ENCODE measurements around the gene CARD8. TPM values are rescaled to one million over a fixed set of nuclear protein-coding genes. Genes with fewer than 3 reads are reported as not detected.

Gene CARD8
- total and polyA plus RNA-seq, 2 of the 8 experiments (the other 6 are each of a cell fraction or from before 2014, with no cell fraction given): 8.9 to 24.4 TPM

DNA sequence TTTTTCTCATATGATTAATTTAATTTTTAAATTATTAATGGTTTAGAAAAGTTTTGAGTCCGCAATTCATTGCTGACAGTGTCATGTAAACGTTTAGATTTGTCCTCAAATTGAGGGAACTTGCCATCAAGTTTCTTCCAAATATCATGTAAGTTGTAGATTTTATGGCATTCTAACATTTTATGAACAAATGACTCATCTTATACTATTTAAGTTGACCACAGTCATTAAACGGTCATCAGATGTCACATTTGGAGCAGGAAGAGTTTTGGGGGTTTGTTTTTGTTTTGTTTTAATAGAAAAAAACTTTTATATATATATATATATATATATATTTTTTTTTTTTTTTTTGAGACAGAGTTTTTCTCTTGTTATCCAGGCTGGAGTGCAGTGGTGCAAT is 18.5 kb upstream of the CARD8 start:
- TF ChIP-seq BACH1 (IDR thresholded peaks at IDR 0.05; ENCODE audit: low read length): no peak
- TF ChIP-seq ATF2 (IDR thresholded peaks at IDR 0.05; ENCODE audit: low read length): no peak
- no peak for TF ChIP-seq HDAC2 (IDR thresholded peaks at IDR 0.05; ENCODE audit: borderline replicate concordance in 1 of 2, low read depth in 2 of 2, low read length in 2 of 2)
- no peak for TF ChIP-seq JUND (IDR thresholded peaks at IDR 0.05; ENCODE audit: low read length)
- no peak for TF ChIP-seq ATF3 (IDR thresholded peaks at IDR 0.05; ENCODE audit: insufficient read depth, low read depth, low read length)
- no peak for TF ChIP-seq POLR2AphosphoS5 (IDR thresholded peaks at IDR 0.05; ENCODE audit: low read depth, low read length)
- no peak for TF ChIP-seq EZH2 (IDR thresholded peaks at IDR 0.05; ENCODE audit: low read depth, low read length, severe bottlenecking)
- Histone ChIP-seq H3K56ac (replicated peaks; ENCODE audit: insufficient read length, low read depth, low read length) (no peak overlapping the region), H3K23me2 (ENCODE audit: low read depth, low read length) (peaks cover 3% of the 10 kb centered on the region), H3K18ac (ENCODE audit: extremely low read depth, low read length) (no peak overlapping the region), H3K23ac (ENCODE audit: insufficient read length) (no peak overlapping the region), H2BK20ac (ENCODE audit: low read length) (no peak overlapping the region), H2BK5ac (ENCODE audit: low read depth, low read length) (no peak overlapping the region), H3K79me2 (ENCODE audit: control insufficient read depth in 1 of 2, insufficient read depth in 2 of 2, low read length in 2 of 2) (peaks cover 0 to 34% of the 10 kb centered on the region in 2 experiments; a peak in 2 of 4 replicates), H3K4me2 (ENCODE audit: insufficient read depth in 1 of 2, low read depth in 2 of 2, low read length in 2 of 2) (no peak overlapping the region), H2AFZ (ENCODE audit: low read length) (no peak overlapping the region), H3K9ac (replicated peaks in 1 of 4; ENCODE audit: extremely low read depth in 1 of 4, low read depth in 3 of 4, low read length in 3 of 4) (no peak overlapping the region), H3K27me3 (replicated peaks in 1 of 4; ENCODE audit: control insufficient read depth in 3 of 4, extremely low read depth in 1 of 4, insufficient read depth in 3 of 4, low read length in 3 of 4) (no peaks in the 10 kb centered on the region), H3K4me1 (replicated peaks in 1 of 4; ENCODE audit: control insufficient read depth in 3 of 4, insufficient read depth in 4 of 4, low read length in 3 of 4) (peaks cover 0 to 4% (median 3%) of the 10 kb centered on the region in 4 experiments; a peak in 3 of 7 replicates), H2AK5ac (ENCODE audit: low read depth, low read length) (no peak overlapping the region), H3K36me3 (ENCODE audit: control insufficient read depth in 2 of 4, insufficient read depth in 4 of 4, low read length in 3 of 4) (peaks cover 0 to 4% (median 2%) of the 10 kb centered on the region in 4 experiments; a peak in 4 of 8 replicates), H3K4ac (replicated peaks; ENCODE audit: insufficient read length, low read depth, low read length) (no peak overlapping the region), H2BK15ac (ENCODE audit: low read length) (no peak overlapping the region), H3K14ac (ENCODE audit: insufficient read length) (no peak overlapping the region), H3K9me3 (ENCODE audit: insufficient read depth in 2 of 2, low read depth in 1 of 2, low read length in 1 of 2) (0 out of 4 replicates have a peak, but pooled peaks cover 0 to 2% of the 10 kb centered on the region in 2 experiments), H4K91ac (replicated peaks; ENCODE audit: insufficient read length, low read length) (no peak overlapping the region), H4K20me1 (replicated peaks in 1 of 2; ENCODE audit: control insufficient read depth in 1 of 2, insufficient read depth in 2 of 2, low read length in 2 of 2) (no peaks in the 10 kb centered on the region), H3K79me1 (ENCODE audit: low read depth, low read length) (peaks cover 3% of the 10 kb centered on the region; the same call in 1 of the 2 replicates), H4K5ac (ENCODE audit: insufficient read length, low read depth, low read length) (no peak overlapping the region), H2BK12ac (ENCODE audit: low read depth, low read length) (no peak overlapping the region), H3K27ac (ENCODE audit: low read depth, low read length) (no peak overlapping the region), H2BK120ac (replicated peaks; ENCODE audit: low read depth, low read length) (no peak overlapping the region), H4K8ac (ENCODE audit: extremely low read depth, insufficient read depth, low read length) (no peak overlapping the region), H3K4me3 (ENCODE audit: extremely low read depth in 1 of 4, insufficient read depth in 2 of 4, low read depth in 3 of 4, low read length in 4 of 4) (no peak overlapping the region)
- WGBS, 2 experiments (ENCODE audit: extremely low coverage in 1 of 2, insufficient coverage in 1 of 2, insufficient read length in 1 of 2, insufficient replicate concordance in 2 of 2, low coverage in 1 of 2, low lambda C conversion rate in 2 of 2, missing lambda C conversion rate in 1 of 2): 92% methylated on average over 3 of the region's 3 CpGs; no CpG with 5 or more reads in 1 of the 2 experiments
- POLR2A ChIA-PET (ENCODE audit: partially characterized antibody): interaction anchor here (5.2 kb wide), 1 partner anchor 16 kb away, joined by 35 read pairs; no protein-coding TSS in a partner anchor
- FAIRE-seq (no peak), DNase-seq (ENCODE audit: low read depth in 1 of 2, low spot score in 2 of 2) (no peak)
- CTCF ChIA-PET (ENCODE audit: partially characterized antibody): interaction anchor here (1.4 to 17.9 kb wide), 2 partner anchors 16 to 40 kb away, joined by 3 to 212 read pairs; no protein-coding TSS in a partner anchor

All from H1 (cell line).